Measurements from ENCODE around the gene ERC2. TPM values are rescaled to one million over a fixed set of nuclear protein-coding genes. Genes with fewer than 3 reads are reported as not detected.

Gene ERC2
- total RNA-seq, 1 donor from 2014 or later: 1.5 TPM

GRCh38 chr3:55752911-55753310 lies 715.4 kb downstream of the ERC2 start:
- TF ChIP-seq CTCF (IDR thresholded peaks at IDR 0.05): no peak
- Histone ChIP-seq H3K4me3 (no peak overlapping the region), H3K9me3 (no peaks in the 10 kb centered on the region), H3K27me3 (ENCODE audit: low read depth) (no peaks in the 10 kb centered on the region), H3K27ac (no peak overlapping the region), H3K36me3 (no peaks in the 10 kb centered on the region), H3K4me1 (peaks cover 5% of the 10 kb centered on the region)
- DNase-seq: no peak
- intact Hi-C loops (cut with DNase I): no loop called here
- no peak for ATAC-seq

GRCh38 chr3:55751730-55752129 lies 716.5 kb downstream of the ERC2 start:
- Histone ChIP-seq H3K27me3 (ENCODE audit: low read depth) (no peaks in the 10 kb centered on the region), H3K4me3 (no peak overlapping the region), H3K9me3 (no peaks in the 10 kb centered on the region), H3K36me3 (no peaks in the 10 kb centered on the region), H3K4me1 (peaks cover 5% of the 10 kb centered on the region), H3K27ac (peak overlapping the region; percentile 55)
- no peak for TF ChIP-seq CTCF (IDR thresholded peaks at IDR 0.05)
- DNase-seq (no peak), ATAC-seq (no peak)
- intact Hi-C loops (cut with DNase I): no loop called here

GRCh38 chr3:55750525-55750924 lies 717.7 kb downstream of the ERC2 start:
- Histone ChIP-seq H3K27me3 (ENCODE audit: low read depth) (no peaks in the 10 kb centered on the region), H3K27ac (peak overlapping the region; percentile 55), H3K4me3 (no peak overlapping the region), H3K36me3 (no peaks in the 10 kb centered on the region), H3K4me1 (peaks cover 5% of the 10 kb centered on the region), H3K9me3 (no peaks in the 10 kb centered on the region)
- intact Hi-C loops (cut with DNase I): no loop called here
- ATAC-seq (peak; percentile 90 to 93), DNase-seq (peak; percentile 78)
- TF ChIP-seq CTCF (IDR thresholded peaks at IDR 0.05): no peak

- Histone ChIP-seq H3K36me3 (no peaks in the 10 kb centered on the region), H3K27me3 (ENCODE audit: low read depth) (no peaks in the 10 kb centered on the region), H3K9me3 (no peaks in the 10 kb centered on the region), H3K27ac (no peak overlapping the region), H3K4me1 (peaks cover 5% of the 10 kb centered on the region), H3K4me3 (no peak overlapping the region)
- intact Hi-C loops (cut with DNase I): no loop called here
- no peak for TF ChIP-seq CTCF (IDR thresholded peaks at IDR 0.05)
- DNase-seq (no peak), ATAC-seq (no peak)
These were observed 719.2 kb downstream of the ERC2 start for GRCh38 chr3:55749036-55749435.

GRCh38 chr3:55746808-55747413 lies 721.4 kb downstream of the ERC2 start:
- H3K27ac ChIP-seq: no peak overlapping the region
- ATAC-seq (no peak), DNase-seq (no peak)
- H3K4me3 ChIP-seq: no peak overlapping the region
- no peaks in the 10 kb centered on the region for H3K9me3 ChIP-seq
- H3K27me3 ChIP-seq (ENCODE audit: low read depth): no peaks in the 10 kb centered on the region
- intact Hi-C loops (cut with DNase I): no loop called here
- peak; percentile 37 for TF ChIP-seq CTCF (IDR thresholded peaks at IDR 0.05)
- H3K36me3 ChIP-seq: no peaks in the 10 kb centered on the region
- H3K4me1 ChIP-seq: peaks cover 5% of the 10 kb centered on the region

- Histone ChIP-seq H3K36me3 (no peaks in the 10 kb centered on the region), H3K27me3 (ENCODE audit: low read depth) (no peaks in the 10 kb centered on the region), H3K4me3 (no peak overlapping the region), H3K27ac (no peak overlapping the region), H3K9me3 (no peaks in the 10 kb centered on the region), H3K4me1 (no peaks in the 10 kb centered on the region)
- no peak for TF ChIP-seq CTCF (IDR thresholded peaks at IDR 0.05)
- DNase-seq (no peak), ATAC-seq (no peak)
- intact Hi-C loops (cut with DNase I): no loop called here
These were observed 725.5 kb downstream of the ERC2 start for GRCh38 chr3:55742832-55743136.

Data from lower lobe of right lung (tissue), 2 donors.